ENCODE measurements around the gene COL18A1. TPM values are rescaled to one million over a fixed set of nuclear protein-coding genes. Genes with fewer than 3 reads are reported as not detected.

Gene COL18A1
- total RNA-seq, 4 donors from 2014 or later = 124 to 224 (median 173) TPM

DNA sequence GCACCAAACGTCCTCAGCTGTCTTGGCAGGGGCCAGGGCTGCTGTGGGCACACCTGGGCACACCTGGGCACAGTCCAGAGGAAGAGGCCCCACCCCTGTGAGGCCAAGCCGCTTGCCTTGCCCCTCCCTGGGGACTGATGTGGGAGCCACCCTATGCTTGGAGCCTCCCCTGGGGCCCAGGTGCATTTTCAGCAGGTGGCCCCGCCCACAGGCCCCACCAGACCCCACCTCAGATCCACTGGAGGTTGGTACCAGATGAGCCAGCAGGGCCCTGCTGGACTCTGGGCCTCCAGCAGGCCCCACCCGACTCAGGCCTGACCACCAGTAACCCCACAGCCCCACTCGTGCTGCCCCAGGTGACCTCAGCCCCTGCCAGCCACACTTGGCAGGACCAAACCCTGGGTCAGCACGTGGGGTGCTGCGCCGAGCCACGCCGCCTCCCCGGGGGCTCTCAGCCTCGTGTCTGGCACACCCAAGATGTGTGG is 128.4 kb downstream of the COL18A1 start:
- TF ChIP-seq, protein P1, sequence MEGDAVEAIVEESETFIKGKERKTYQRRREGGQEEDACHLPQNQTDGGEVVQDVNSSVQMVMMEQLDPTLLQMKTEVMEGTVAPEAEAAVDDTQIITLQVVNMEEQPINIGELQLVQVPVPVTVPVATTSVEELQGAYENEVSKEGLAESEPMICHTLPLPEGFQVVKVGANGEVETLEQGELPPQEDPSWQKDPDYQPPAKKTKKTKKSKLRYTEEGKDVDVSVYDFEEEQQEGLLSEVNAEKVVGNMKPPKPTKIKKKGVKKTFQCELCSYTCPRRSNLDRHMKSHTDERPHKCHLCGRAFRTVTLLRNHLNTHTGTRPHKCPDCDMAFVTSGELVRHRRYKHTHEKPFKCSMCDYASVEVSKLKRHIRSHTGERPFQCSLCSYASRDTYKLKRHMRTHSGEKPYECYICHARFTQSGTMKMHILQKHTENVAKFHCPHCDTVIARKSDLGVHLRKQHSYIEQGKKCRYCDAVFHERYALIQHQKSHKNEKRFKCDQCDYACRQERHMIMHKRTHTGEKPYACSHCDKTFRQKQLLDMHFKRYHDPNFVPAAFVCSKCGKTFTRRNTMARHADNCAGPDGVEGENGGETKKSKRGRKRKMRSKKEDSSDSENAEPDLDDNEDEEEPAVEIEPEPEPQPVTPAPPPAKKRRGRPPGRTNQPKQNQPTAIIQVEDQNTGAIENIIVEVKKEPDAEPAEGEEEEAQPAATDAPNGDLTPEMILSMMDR (IDR thresholded peaks at IDR 0.05) = no peak
- TF ChIP-seq EP300 (IDR thresholded peaks at IDR 0.05) (no peak), POLR2A (IDR thresholded peaks at IDR 0.05) (no peak)
- Histone ChIP-seq H3K27me3 (no peaks in the 10 kb centered on the region), H3K36me3 (peaks cover 0 to 48% (median 0%) of the 10 kb centered on the region in 3 donors), H3K27ac (no peak overlapping the region), H3K9me3 (no peaks in the 10 kb centered on the region), H3K4me1 (peaks cover 0 to 19% (median 2%) of the 10 kb centered on the region in 4 donors), H3K4me3 (no peak overlapping the region)
- DNase-seq (ENCODE audit: low spot score in 2 of 2) = no peak
- 40 to 70% methylated on average over 1 to 9 of the region's 12 CpGs for WGBS, 2 donors

DNA sequence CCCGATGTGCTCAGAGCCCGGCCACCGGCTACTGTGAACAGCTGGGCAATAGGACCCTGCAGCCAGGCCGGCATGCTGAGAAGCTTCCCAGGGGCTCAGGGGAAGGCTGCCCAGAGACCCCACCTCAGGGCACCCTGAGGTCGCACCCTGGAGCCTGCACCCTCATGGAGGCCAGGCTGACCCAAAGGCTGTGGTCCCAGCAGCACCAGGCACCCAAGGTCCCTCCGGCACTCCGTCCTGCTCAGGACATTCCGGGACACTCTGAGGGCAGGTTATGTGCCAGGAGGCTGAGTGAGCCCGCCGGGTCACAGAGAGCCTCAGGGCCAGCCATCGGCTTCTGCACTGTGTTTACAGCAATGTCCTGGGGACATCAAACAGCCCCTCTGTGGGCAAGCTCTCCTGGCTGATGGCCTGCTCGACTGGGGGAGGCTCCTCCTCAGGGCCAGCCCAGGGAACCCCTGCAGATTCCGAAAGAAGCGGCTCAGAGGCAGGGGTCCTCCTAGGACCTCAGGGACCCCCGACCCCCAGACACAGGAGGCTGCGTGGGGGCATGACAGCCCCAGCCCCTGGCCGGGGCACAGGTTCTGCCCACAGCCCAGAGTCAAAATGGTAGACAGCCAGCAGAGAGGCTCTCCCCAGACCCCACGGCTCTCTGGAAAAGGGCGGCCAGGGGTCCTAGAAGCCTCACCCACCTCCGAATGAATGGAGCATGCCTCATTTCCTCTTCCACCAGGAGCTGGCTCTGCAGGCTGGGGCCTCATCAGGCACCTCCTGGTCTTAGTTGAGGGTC is 129.1 kb downstream of the COL18A1 start:
- TF ChIP-seq, protein P1 (IDR thresholded peaks at IDR 0.05) = no peak
- TF ChIP-seq EP300 (IDR thresholded peaks at IDR 0.05) (no peak), POLR2A (IDR thresholded peaks at IDR 0.05) (no peak)
- no peak overlapping the region for H3K4me3 ChIP-seq
- H3K27ac ChIP-seq = no peak overlapping the region
- peaks cover 0 to 19% (median 2%) of the 10 kb centered on the region in 4 donors for H3K4me1 ChIP-seq
- DNase-seq (ENCODE audit: low spot score in 2 of 2) = peak in 1 of 2 donors; percentile 8
- H3K36me3 ChIP-seq = peaks cover 0 to 42% (median 0%) of the 10 kb centered on the region in 3 donors
- WGBS, 2 donors = 75 to 76% methylated on average over 12 to 16 of the region's 20 CpGs
- no peaks in the 10 kb centered on the region for H3K9me3 ChIP-seq
- no peaks in the 10 kb centered on the region for H3K27me3 ChIP-seq

DNA sequence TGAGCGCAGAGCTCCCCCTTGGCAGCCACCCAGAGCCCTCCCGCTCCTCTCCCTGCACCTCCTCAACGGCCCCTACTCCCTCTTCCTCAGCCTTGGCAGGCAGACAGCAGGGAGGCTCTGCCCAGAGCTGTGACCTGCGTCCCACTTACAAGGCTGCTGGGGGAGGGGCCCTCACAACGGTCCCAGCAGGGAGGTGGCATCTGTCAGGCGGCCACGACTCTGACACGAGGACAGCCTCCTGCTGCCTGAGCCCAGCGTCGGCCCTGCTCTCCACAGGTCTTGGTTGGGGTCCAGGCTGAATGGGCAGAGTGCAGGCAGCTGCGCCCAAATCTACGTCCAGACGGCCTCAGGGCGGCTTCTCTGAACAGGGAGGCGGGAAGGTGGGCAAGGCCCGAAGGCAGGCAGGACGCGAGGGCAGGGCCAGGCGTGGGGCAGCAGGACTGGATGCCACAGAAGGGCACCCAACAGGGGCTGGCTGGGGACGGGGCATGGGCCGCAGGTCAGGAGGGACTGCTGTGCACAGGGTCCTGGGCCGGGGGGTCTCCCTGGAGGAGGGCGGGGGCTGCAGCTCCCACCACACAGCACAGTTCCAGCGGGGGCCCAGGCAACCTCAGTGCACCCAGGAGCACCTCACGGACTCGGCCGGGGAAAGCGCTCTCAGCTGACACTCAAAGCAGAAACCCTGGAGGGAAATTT is 129.8 kb downstream of the COL18A1 start:
- H3K27me3 ChIP-seq = no peaks in the 10 kb centered on the region
- H3K9me3 ChIP-seq = no peaks in the 10 kb centered on the region
- TF ChIP-seq EP300 (IDR thresholded peaks at IDR 0.05) (no peak), POLR2A (IDR thresholded peaks at IDR 0.05) (no peak)
- TF ChIP-seq, protein P1 (IDR thresholded peaks at IDR 0.05) = no peak
- WGBS, 2 donors = 74 to 84% methylated on average over 21 to 22 of the region's 28 CpGs
- no peak overlapping the region for H3K27ac ChIP-seq
- H3K4me3 ChIP-seq = no peak overlapping the region
- peak in 1 of 2 donors; percentile 9 for DNase-seq (ENCODE audit: low spot score in 2 of 2)
- peaks cover 0 to 19% (median 2%) of the 10 kb centered on the region in 4 donors for H3K4me1 ChIP-seq
- H3K36me3 ChIP-seq = peaks cover 0 to 34% (median 0%) of the 10 kb centered on the region in 3 donors

DNA sequence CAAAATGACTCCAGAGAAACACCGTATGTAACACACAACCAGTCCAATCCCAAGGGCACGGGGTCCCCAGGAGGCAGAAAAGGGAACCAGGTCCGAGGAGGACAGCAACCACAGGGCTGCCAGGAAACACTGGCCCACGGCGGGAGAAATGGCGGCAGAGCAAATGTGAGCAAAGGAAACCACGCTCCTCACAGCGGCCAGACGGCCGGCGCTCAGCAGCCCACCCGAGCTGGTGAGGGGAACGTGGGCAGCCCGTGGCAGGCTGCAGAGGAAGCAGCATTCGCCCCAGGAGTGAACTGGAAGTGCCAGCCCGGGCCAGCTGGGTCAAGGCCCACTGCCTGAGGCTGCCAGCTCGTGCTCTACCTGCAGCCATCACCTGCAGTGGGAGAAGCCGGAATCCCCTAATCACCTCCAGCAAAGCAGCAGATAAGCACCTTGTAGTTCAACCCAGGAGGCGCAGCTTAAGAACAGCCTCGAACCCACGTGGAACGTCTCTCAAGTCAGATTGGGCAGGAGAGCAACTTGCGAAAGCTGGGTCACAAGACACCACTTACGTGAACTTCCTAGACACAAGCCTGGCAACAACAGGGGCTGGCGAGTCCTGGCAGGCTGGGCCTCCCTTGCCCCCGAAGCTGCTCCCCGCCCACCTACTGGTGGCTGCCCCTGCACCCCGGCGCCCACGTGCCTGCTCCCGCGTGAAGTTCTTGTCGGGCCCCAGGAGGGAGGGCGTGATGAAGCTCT is 130.5 kb downstream of the COL18A1 start:
- WGBS, 2 donors = 79% methylated on average over 24 to 30 of the region's 34 CpGs
- Histone ChIP-seq H3K27me3 (no peaks in the 10 kb centered on the region), H3K4me3 (no peak overlapping the region), H3K36me3 (peaks cover 0 to 27% (median 0%) of the 10 kb centered on the region in 3 donors), H3K27ac (no peak overlapping the region), H3K4me1 (peaks cover 0 to 19% (median 2%) of the 10 kb centered on the region in 4 donors), H3K9me3 (no peaks in the 10 kb centered on the region)
- DNase-seq (ENCODE audit: low spot score in 2 of 2) = peak in 1 of 2 donors; percentile 9
- TF ChIP-seq POLR2A (IDR thresholded peaks at IDR 0.05) = no peak
- TF ChIP-seq EP300 (IDR thresholded peaks at IDR 0.05) = no peak
- TF ChIP-seq, protein P1 (IDR thresholded peaks at IDR 0.05) = no peak
